GM21825 (cell line): ENCODE measurements around the gene PLSCR3.

Source experiments
- ATAC-seq: cut with Tn5 transposase; IDR thresholded peaks from one replicate; pipeline ENCODE4 v1.9.1; 2021; ENCODE audit warnings: mild to moderate bottlenecking, moderate library complexity; ENCODE audit not compliant: unreplicated experiment

PLSCR3 gene

DNA sequence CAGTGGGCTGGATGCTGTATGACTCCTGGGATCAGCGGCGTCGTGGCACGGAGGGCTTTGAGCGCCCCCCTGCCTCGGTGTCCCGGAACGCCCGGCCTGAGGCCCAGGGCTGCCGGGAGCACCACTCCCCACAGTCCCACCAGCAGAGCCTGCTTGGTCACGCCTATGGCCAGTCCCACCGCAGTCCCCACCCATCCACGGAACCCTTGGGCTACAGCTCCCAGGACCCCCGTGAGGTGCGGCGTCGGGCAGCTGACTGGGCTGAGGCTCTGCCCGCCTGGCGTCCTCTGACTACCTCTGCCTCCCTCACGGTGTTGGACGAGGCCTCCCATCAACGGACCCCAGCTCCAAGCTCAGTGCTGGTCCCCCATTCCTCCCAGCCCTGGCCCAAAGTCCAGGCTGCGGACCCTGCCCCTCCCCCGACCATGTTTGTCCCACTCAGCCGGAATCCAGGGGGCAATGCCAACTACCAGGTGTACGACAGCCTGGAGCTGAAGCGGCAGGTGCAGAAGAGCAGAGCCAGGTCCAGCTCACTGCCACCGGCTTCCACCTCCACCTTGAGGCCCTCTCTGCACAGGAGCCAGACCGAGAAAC lies 32.7 kb upstream of the PLSCR3 start:
- ATAC-seq = no peak

DNA sequence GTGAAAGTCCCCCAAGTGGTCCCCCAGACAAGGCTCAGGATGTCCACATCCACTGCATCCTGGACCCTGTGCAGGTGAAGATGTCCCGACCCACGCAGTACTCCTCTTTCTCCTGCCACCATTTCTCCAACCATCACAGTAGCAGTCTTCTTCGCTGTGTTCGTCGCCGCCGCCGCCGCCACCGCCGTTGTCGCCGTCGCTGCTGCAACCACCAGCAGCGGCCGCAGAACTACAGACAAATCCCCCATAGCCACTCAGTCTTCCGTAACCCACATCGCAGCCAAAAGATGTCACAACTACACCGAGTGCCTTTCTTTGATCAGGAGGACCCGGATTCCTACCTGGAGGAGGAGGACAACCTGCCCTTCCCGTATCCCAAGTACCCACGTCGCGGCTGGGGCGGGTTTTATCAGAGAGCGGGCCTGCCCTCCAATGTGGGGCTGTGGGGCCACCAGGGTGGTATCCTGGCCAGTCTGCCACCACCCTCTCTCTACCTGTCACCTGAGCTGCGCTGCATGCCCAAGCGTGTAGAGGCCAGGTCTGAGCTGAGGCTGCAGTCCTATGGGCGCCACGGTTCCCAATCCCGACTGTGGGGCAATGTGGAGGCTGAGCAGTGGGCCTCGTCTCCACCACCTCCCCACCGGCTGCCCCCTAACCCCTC lies 32.0 kb upstream of the PLSCR3 start:
- no peak for ATAC-seq

DNA sequence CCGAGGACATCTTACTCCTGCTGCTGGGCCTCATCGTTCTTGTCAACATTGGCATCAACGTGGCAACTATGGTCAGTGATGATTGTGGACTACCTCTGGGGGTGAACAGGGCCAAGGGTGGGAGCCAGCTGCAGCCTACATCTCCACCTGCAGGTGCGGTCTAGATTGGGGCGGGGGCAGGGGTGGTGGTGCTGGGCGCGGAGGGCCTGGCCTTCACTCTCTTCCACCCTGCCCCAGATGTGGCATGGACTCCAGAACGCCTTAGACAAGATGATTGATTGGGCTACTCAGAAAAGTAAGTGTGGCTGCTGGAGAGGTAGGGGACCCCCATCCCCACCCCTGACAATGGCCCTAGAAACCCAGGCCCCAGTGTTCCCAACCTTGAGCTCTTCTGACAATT lies 31.4 kb upstream of the PLSCR3 start:
- no peak for ATAC-seq

DNA sequence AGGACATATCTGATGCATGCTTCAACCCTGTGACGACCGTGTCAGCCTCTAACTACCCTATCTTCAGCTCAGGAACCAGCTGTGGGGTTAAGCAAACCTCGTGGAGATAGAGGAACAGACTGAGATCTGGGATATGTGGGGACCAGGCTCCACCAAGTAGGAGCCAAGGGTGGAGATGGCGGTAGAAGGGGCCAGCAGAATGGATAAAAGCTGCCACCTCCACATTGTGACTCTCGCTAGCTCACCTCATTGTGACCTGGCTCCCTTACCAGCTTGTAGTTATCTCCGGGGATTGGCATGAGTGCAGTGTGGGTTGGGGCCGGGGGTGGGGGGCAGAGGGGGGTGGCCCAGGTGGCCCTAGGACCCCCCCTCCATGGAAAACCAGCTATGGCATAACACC lies 31.0 kb upstream of the PLSCR3 start, which contains the start of gene SPEM2:
Gene SPEM2 (plus strand): TSS at position 301 of the 400 bp plus-strand sequence. CDS start 73 bp downstream, at position 374.
- ATAC-seq = no peak

DNA sequence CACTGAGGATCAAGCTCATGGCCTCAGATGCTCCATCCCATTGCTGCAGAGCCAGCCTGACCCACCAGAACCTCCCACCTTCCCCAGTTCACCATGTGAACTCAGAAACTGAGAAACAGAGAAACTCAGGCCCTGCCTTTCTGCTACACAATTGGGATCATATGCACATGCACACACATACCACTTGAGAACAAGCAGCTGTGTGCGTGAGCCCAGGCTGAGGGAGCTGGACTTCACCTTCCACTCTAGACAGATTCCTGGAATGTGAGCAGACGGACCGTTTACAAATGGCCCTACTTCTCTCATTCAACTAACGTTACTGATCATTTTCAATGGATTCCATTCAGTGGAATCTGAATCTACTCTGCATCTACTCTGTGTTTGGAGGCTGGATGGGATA lies 29.4 kb upstream of the PLSCR3 start:
- no peak for ATAC-seq

- ATAC-seq = no peak
Measured at GRCh38 chr17:7421186-7421585, 26.9 kb upstream of the PLSCR3 start.

- no peak for ATAC-seq
Measured at GRCh38 chr17:7419819-7420610, 25.7 kb upstream of the PLSCR3 start, which contains the start of gene SPEM1. SPEM1 (plus strand) TSS chr17:7420324; CDS start chr17:7420385, 61 bp downstream.

DNA sequence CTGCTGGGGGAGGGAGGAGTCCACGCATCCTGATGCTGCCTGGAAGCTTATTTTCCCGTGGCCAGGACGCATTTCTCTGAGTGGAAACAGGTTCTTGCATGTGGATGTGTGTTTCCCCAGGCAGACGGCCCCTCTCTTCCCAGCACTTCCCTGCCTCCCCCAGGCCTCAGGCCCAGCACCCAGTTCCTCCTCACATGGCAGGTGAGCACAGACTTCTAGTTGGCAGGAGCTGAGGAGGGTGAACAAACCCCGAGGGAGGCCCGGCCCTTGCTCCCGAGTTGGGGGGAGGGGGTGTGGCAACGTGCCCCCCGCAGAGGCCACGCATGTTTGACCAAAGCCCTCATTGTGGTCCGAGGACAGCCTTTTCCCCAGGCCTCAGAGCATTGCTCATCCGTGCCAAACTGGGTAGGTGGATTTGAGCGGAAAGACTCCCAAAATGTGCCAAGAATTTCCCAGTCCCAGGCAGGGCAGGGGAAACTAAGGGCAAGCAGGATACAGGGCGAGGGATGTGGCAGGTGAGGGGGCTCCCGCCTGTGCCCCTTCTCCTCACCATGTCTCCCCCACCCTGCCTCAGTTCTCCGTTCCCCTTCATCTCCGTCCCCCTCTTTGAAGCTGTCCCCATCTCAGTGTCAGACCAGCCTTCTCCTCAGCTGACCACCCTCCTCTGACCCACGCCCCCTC lies 24.3 kb upstream of the PLSCR3 start:
- ATAC-seq = no peak

GRCh38 chr17:7417056-7417655 lies 22.8 kb upstream of the PLSCR3 start:
- ATAC-seq = no peak

DNA sequence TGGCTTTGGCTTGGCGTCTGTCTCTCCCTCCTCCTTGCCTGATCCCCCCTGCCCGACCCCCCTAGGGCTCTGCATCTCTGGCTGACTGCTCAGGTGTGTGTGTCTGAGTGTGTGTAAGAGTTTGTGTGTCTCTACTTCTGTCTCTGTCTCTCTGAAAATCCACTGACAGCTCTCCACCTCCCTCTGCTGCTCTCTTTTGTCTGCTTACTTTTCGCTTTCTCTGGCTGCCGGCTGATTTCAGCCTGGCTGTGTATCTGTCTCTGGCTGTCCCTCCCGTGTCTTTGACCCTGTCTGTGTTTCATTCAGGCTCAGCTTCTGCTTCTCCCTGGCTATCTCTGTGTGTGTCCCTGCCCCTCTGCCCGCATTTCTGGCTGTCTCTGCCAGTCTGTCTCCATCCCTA lies 22.0 kb upstream of the PLSCR3 start:
- no peak for ATAC-seq

DNA sequence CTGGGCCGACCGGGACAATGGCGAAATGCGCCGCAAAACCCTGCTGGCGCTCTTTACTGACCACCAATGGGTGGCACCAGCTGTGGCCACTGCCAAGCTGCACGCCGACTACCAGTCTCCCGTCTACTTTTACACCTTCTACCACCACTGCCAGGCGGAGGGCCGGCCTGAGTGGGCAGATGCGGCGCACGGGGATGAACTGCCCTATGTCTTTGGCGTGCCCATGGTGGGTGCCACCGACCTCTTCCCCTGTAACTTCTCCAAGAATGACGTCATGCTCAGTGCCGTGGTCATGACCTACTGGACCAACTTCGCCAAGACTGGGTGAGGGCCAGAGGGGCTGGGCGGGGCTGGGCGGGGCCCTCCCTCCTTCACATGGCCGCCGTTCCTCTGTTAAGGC lies 21.5 kb upstream of the PLSCR3 start:
- no peak for ATAC-seq

- no peak for ATAC-seq
Measured at GRCh38 chr17:7414837-7415236, 20.5 kb upstream of the PLSCR3 start.

GRCh38 chr17:7413346-7413985 lies 19.1 kb upstream of the PLSCR3 start:
- no peak for ATAC-seq

GRCh38 chr17:7411427-7411750 lies 17.1 kb upstream of the PLSCR3 start:
- no peak for ATAC-seq

- ATAC-seq = no peak
Measured at GRCh38 chr17:7410634-7411426, 16.5 kb upstream of the PLSCR3 start.

- ATAC-seq = no peak
Measured at GRCh38 chr17:7409716-7410115, 15.4 kb upstream of the PLSCR3 start.

- no peak for ATAC-seq
Measured at GRCh38 chr17:7408863-7409262, 14.5 kb upstream of the PLSCR3 start.

DNA sequence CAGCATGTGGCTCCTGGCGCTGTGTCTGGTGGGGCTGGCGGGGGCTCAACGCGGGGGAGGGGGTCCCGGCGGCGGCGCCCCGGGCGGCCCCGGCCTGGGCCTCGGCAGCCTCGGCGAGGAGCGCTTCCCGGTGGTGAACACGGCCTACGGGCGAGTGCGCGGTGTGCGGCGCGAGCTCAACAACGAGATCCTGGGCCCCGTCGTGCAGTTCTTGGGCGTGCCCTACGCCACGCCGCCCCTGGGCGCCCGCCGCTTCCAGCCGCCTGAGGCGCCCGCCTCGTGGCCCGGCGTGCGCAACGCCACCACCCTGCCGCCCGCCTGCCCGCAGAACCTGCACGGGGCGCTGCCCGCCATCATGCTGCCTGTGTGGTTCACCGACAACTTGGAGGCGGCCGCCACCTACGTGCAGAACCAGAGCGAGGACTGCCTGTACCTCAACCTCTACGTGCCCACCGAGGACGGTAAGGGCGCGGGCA lies 14.0 kb upstream of the PLSCR3 start:
- ATAC-seq = no peak

GRCh38 chr17:7407485-7408251 lies 13.3 kb upstream of the PLSCR3 start, which contains the start of gene NLGN2:
NLGN2 (plus strand) TSS chr17:7407845; CDS start chr17:7408256, 411 bp downstream.
- ATAC-seq = no peak
